GM12878 (cell line): ENCODE results near the gene NTM. TPM values are rescaled to one million over a fixed set of nuclear protein-coding genes. Genes with fewer than 3 reads are reported as not detected.

Experiments used
- ATAC-seq: fragments of 200-7000 bp; cut with Tn5 transposase; 3 replicates; pipeline ENCODE4 v1.9.1; 2020; ENCODE audit warnings: mild to moderate bottlenecking, moderate library complexity
- BruUV-seq: library from RNA; stranded (reverse); fragments of 400-500 nt; replicated peaks from 2 replicates; lab custom pipeline; 2021; lab: Mats Ljungman, UMichigan
- CTCF ChIA-PET: fragments of 300-600 bp; sonication (Branson Sonifier 250); formaldehyde crosslinking; extraction: SDS; loops from one replicate; lab custom pipeline; 2021; ENCODE audit warnings: inconsistent platforms; lab: Yijun Ruan, JAX
- POLR2A ChIA-PET: fragments of 350-600 bp; formaldehyde crosslinking; extraction: SDS; loops from one replicate; lab custom pipeline; 2021; ENCODE audit warnings: inconsistent platforms; lab: Charles Lee
- RAD21 ChIA-PET: fragments of 300-600 bp; sonication (Branson Sonifier 250); formaldehyde crosslinking; loops from one replicate; lab custom pipeline; 2023; ENCODE audit warnings: antibody characterized with exemption; ENCODE audit not compliant: unreplicated experiment; lab: Charles Lee
- SMC1A ChIA-PET: fragments of 300-600 bp; sonication (Branson Sonifier 250); formaldehyde crosslinking; loops from one replicate; lab custom pipeline; 2023; ENCODE audit not compliant: unreplicated experiment, uncharacterized antibody; lab: Charles Lee
- DNase-seq: peaks from one replicate; pipeline ENCODE4 v3.0.0-alpha.2; 2011; ENCODE audit warnings: low read depth, low spot score
- FAIRE-seq: peaks from 3 replicates; lab custom pipeline; 2011; peaks lifted over from hg19 to GRCh38; lab: Jason Lieb, UNC
- H2AFZ ChIP-seq: 2 replicates; pipeline ENCODE4 v1.6.0; 2011; ENCODE audit warnings: low read depth, low read length, control low read depth; ENCODE audit not compliant: control insufficient read depth
- H3K27ac ChIP-seq: 2 replicates; pipeline ENCODE4 v1.5.1; 2011; ENCODE audit warnings: control low read depth; ENCODE audit not compliant: control insufficient read depth, insufficient read depth
- H3K27me3 ChIP-seq, 2 experiments: replicated peaks in 1 of 2; 2 replicates each; pipeline versions ENCODE4 v1.6.0 to v1.6.1; 2011; ENCODE audit warnings: low read length in 1 of 2; ENCODE audit not compliant: control insufficient read depth in 2 of 2, insufficient read depth in 2 of 2
- H3K36me3 ChIP-seq, 2 experiments: 2 replicates each; pipeline ENCODE4 v1.5.1; 2011; ENCODE audit warnings: low read length in 1 of 2; ENCODE audit not compliant: control insufficient read depth in 2 of 2, insufficient read depth in 2 of 2
- H3K4me1 ChIP-seq: 2 replicates; pipeline ENCODE4 v1.6.1; 2011; ENCODE audit warnings: mild to moderate bottlenecking, low read length, moderate library complexity, mixed read lengths; ENCODE audit not compliant: control insufficient read depth, insufficient read depth
- H3K4me2 ChIP-seq: 2 replicates; pipeline ENCODE4 v1.6.0; 2011; ENCODE audit warnings: control low read depth; ENCODE audit not compliant: control insufficient read depth, insufficient read depth
- H3K4me3 ChIP-seq: fragments of 200-600 bp; sonication (generic); 2 replicates; pipeline ENCODE4 v1.5.1; 2016
- H3K79me2 ChIP-seq: 2 replicates; pipeline ENCODE4 v1.6.0; 2011; ENCODE audit warnings: low read length; ENCODE audit not compliant: control insufficient read depth, insufficient read depth
- H3K9ac ChIP-seq: 2 replicates; pipeline ENCODE4 v1.8.0; 2011; ENCODE audit warnings: low read length, control low read depth, mixed read lengths; ENCODE audit not compliant: control insufficient read depth, insufficient read depth
- H3K9me3 ChIP-seq: replicated peaks from 3 replicates; pipeline ENCODE4 v1.5.1; 2011; ENCODE audit warnings: mild to moderate bottlenecking, low read length; ENCODE audit not compliant: control insufficient read depth, insufficient read depth
- H4K20me1 ChIP-seq: 2 replicates; pipeline ENCODE4 v1.6.0; 2011; ENCODE audit not compliant: control insufficient read depth, insufficient read depth
- CEBPB ChIP-seq, 2 experiments: fragments of 150-350 bp in 1 of 2; IDR thresholded peaks; 2 replicates each; pipeline ENCODE4 v1.6.1; 2012 to 2014; ENCODE audit warnings: low read depth in 2 of 2, low read length in 2 of 2, borderline replicate concordance in 1 of 2, inconsistent platforms in 1 of 2
- EED ChIP-seq: sonication (generic); IDR thresholded peaks from 2 replicates; pipeline ENCODE4 v1.6.1; 2016; ENCODE audit warnings: antibody characterized with exemption, low read depth
- JUND ChIP-seq: IDR thresholded peaks from 2 replicates; pipeline ENCODE4 v1.6.1; 2012; ENCODE audit warnings: low read depth, mild to moderate bottlenecking, low read length, improper control_type of control experiment, moderate library complexity
- PML ChIP-seq: IDR thresholded peaks from 2 replicates; pipeline ENCODE4 v1.6.1; 2012; ENCODE audit warnings: low read length, inconsistent platforms
- ZNF24 ChIP-seq: fragments of 450-650 bp; IDR thresholded peaks from 2 replicates; pipeline ENCODE4 v1.6.1; 2017; ENCODE audit warnings: antibody characterized with exemption, mild to moderate bottlenecking
- ZZZ3 ChIP-seq: IDR thresholded peaks from 2 replicates; pipeline ENCODE4 v1.6.1; 2011; ENCODE audit warnings: low read depth; ENCODE audit not compliant: control insufficient read depth, insufficient read length
- WGBS: methylation state at CpG from one replicate; pipeline ENCODE4 v1.1.6; 2016; ENCODE audit warnings: low lambda C conversion rate; ENCODE audit not compliant: insufficient replicate concordance, insufficient coverage; ENCODE audit errors: missing lambda C conversion rate; 5-methylcytosine and 5-hydroxymethylcytosine counted together
- in situ Hi-C: fragments of 300-500 bp; cut with MboI; formaldehyde crosslinking; loops from 9 replicates; pipeline ENCODE4 v1.14.3; 2018; ENCODE audit warnings: mixed read lengths
- intact Hi-C: fragments of 100-400 bp; cut with micrococcal nuclease; formaldehyde crosslinking; loops from one replicate; pipeline ENCODE4 v1.14.2; 2022; ENCODE audit not compliant: unreplicated experiment
- polyA plus RNA-seq, 11 experiments: library from polyadenylated mRNA; depleted of rRNA in 4 of 11; unstranded in 6 of 11; stranded (reverse) in 5 of 11; fragments of >200 nt; fragmentation: Nextera tagmentation in 4 of 11; fragmentation: Illumina TruSeq in 1 of 11; extraction: Ambion mirVana in 4 of 11; extraction: Trizol in 1 of 11; gene quantifications; 1 replicate in 1 of 11; 2 replicates in 10 of 11; pipeline versions ENCODE4 v1.2.1 to v1.2.3, GENCODE V29; 2011 to 2016; ENCODE audit warnings: inconsistent platforms in 2 of 11, missing spikeins in 2 of 11, low read depth in 1 of 11
- total RNA-seq, 4 experiments: library from RNA; depleted of rRNA in 3 of 4; stranded (reverse); fragments of >200 nt in 3 of 4; fragmentation: Illumina TruSeq in 1 of 4; extraction: Trizol in 1 of 4; gene quantifications; 2 replicates each; pipeline versions ENCODE4 v1.2.1 to v1.2.3, GENCODE V29; 2013 to 2021
- TF ChIP-seq, protein P1 (sequence below): IDR thresholded peaks from 2 replicates; pipeline ENCODE4 v1.6.1; 2012; ENCODE audit warnings: mild to moderate bottlenecking, low read depth, low read length
- TF ChIP-seq, protein P2 (sequence below): fragments of 450-650 bp; IDR thresholded peaks from 2 replicates; pipeline ENCODE4 v1.6.1; 2018; ENCODE audit warnings: borderline replicate concordance, mild to moderate bottlenecking; ENCODE audit not compliant: partially characterized antibody
- TF ChIP-seq, protein P3 (sequence below): IDR thresholded peaks from 2 replicates; pipeline ENCODE4 v1.6.1; 2011; ENCODE audit warnings: borderline replicate concordance, low read depth, mild to moderate bottlenecking, moderate library complexity, mixed read lengths, low read length; ENCODE audit not compliant: insufficient read depth; ENCODE audit errors: extremely low read length
- TF ChIP-seq, protein P4 (sequence below): fragments of 450-650 bp; IDR thresholded peaks from 2 replicates; pipeline ENCODE4 v1.6.1; 2017; ENCODE audit warnings: mild to moderate bottlenecking, moderate library complexity

The NTM gene
- total and polyA plus RNA-seq, 10 of the 15 experiments (the other 5 are each of a cell fraction or from before 2014, with no cell fraction given), result not detected

DNA sequence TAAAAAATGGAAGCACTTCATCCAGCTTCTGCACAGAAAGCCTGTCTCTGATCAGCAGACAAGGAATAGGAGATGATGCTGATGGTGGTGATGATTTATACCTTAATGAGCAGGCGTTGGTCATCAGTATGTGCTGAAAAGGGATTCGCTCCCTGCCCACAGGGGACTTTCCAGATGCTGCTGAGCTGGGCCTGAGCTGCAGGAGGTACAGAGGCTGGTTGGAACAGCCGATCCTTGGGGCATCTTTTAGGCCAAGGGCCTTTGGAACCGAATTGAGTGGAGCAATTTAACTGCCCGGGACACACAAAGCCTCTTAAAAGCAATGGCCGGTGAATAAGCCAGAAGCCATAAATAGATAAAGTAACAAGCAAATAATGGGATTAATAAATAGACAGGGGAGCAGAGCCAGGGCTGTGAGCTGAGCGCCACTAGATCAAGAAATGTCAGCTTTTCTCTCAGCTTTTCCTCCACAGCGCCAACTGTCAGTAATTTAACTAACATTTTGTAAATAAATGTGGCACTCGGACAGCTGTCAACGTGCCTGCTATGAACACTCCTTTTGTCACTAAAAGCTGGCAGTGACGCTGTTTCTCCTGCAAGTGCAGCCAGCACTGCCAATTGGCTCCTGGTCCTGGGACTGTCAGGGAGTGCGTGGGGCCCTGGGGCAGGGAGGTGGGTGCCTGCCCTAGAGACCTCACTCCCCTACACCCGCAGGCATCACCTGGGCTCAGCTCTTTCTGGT, 562.3 kb downstream of the NTM start (continued):
- TF ChIP-seq, protein P1, sequence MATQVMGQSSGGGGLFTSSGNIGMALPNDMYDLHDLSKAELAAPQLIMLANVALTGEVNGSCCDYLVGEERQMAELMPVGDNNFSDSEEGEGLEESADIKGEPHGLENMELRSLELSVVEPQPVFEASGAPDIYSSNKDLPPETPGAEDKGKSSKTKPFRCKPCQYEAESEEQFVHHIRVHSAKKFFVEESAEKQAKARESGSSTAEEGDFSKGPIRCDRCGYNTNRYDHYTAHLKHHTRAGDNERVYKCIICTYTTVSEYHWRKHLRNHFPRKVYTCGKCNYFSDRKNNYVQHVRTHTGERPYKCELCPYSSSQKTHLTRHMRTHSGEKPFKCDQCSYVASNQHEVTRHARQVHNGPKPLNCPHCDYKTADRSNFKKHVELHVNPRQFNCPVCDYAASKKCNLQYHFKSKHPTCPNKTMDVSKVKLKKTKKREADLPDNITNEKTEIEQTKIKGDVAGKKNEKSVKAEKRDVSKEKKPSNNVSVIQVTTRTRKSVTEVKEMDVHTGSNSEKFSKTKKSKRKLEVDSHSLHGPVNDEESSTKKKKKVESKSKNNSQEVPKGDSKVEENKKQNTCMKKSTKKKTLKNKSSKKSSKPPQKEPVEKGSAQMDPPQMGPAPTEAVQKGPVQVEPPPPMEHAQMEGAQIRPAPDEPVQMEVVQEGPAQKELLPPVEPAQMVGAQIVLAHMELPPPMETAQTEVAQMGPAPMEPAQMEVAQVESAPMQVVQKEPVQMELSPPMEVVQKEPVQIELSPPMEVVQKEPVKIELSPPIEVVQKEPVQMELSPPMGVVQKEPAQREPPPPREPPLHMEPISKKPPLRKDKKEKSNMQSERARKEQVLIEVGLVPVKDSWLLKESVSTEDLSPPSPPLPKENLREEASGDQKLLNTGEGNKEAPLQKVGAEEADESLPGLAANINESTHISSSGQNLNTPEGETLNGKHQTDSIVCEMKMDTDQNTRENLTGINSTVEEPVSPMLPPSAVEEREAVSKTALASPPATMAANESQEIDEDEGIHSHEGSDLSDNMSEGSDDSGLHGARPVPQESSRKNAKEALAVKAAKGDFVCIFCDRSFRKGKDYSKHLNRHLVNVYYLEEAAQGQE, result no peak
- no peak for TF ChIP-seq EED
- no peak for TF ChIP-seq PML
- no peak for TF ChIP-seq CEBPB (IDR thresholded peaks at IDR 0.05; ENCODE audit: borderline replicate concordance in 1 of 2, low read depth in 2 of 2, low read length in 2 of 2)
- TF ChIP-seq, protein P2, sequence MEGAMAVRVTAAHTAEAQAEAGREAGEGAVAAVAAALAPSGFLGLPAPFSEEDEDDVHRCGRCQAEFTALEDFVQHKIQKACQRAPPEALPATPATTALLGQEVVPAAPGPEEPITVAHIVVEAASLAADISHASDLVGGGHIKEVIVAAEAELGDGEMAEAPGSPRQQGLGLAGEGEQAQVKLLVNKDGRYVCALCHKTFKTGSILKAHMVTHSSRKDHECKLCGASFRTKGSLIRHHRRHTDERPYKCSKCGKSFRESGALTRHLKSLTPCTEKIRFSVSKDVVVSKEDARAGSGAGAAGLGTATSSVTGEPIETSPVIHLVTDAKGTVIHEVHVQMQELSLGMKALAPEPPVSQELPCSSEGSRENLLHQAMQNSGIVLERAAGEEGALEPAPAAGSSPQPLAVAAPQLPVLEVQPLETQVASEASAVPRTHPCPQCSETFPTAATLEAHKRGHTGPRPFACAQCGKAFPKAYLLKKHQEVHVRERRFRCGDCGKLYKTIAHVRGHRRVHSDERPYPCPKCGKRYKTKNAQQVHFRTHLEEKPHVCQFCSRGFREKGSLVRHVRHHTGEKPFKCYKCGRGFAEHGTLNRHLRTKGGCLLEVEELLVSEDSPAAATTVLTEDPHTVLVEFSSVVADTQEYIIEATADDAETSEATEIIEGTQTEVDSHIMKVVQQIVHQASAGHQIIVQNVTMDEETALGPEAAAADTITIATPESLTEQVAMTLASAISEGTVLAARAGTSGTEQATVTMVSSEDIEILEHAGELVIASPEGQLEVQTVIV, result no peak

DNA sequence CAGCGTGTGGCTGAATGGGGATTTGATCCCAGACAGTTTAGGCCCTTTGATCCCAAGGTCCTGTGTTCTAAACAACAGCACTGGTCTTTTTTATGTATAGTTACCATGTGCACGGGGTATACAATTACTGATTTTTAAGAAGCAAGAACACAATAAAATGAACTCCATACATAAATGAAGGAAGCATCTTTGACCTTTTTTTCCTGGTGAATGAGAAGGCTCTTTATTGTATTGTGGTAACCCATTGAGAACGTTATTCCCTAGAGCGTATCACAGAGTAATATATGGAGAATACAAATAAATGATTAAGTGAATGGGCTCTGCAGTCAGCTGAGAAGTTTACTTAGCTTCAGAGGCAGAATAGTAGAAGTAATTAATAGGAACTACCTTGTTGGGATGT, 563.6 kb downstream of the NTM start:
- CTCF ChIA-PET, result no interaction called here
- SMC1A ChIA-PET, result interaction anchor here (1.0 to 1.4 kb wide), 4 partner anchors 8 to 193 kb away, joined by 3 to 4 read pairs (median 3); no protein-coding TSS in a partner anchor
- no TSS peak for BruUV-seq
- intact Hi-C loops, result no loop called here
- POLR2A ChIA-PET, result no interaction called here
- no peak overlapping the region for H2AFZ ChIP-seq
- no peaks in the 10 kb centered on the region for H3K79me2 ChIP-seq
- H3K27ac ChIP-seq, result no peak overlapping the region
- DNase-seq, result no peak
- WGBS, result 25% methylated on average over 4 of the region's 4 CpGs
- FAIRE-seq, result no peak
- H3K9me3 ChIP-seq, result no peaks in the 10 kb centered on the region
- in situ Hi-C loops, result no loop called here
- RAD21 ChIA-PET, result no interaction called here
- peaks cover 0 to 4% of the 10 kb centered on the region in 2 experiments; a peak in 2 of 4 replicates for H3K27me3 ChIP-seq
- no peak for ATAC-seq
- TF ChIP-seq, protein P3, sequence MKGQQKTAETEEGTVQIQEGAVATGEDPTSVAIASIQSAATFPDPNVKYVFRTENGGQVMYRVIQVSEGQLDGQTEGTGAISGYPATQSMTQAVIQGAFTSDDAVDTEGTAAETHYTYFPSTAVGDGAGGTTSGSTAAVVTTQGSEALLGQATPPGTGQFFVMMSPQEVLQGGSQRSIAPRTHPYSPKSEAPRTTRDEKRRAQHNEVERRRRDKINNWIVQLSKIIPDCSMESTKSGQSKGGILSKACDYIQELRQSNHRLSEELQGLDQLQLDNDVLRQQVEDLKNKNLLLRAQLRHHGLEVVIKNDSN, result no peak
- no peak for TF ChIP-seq ZZZ3
- TF ChIP-seq, protein P4, sequence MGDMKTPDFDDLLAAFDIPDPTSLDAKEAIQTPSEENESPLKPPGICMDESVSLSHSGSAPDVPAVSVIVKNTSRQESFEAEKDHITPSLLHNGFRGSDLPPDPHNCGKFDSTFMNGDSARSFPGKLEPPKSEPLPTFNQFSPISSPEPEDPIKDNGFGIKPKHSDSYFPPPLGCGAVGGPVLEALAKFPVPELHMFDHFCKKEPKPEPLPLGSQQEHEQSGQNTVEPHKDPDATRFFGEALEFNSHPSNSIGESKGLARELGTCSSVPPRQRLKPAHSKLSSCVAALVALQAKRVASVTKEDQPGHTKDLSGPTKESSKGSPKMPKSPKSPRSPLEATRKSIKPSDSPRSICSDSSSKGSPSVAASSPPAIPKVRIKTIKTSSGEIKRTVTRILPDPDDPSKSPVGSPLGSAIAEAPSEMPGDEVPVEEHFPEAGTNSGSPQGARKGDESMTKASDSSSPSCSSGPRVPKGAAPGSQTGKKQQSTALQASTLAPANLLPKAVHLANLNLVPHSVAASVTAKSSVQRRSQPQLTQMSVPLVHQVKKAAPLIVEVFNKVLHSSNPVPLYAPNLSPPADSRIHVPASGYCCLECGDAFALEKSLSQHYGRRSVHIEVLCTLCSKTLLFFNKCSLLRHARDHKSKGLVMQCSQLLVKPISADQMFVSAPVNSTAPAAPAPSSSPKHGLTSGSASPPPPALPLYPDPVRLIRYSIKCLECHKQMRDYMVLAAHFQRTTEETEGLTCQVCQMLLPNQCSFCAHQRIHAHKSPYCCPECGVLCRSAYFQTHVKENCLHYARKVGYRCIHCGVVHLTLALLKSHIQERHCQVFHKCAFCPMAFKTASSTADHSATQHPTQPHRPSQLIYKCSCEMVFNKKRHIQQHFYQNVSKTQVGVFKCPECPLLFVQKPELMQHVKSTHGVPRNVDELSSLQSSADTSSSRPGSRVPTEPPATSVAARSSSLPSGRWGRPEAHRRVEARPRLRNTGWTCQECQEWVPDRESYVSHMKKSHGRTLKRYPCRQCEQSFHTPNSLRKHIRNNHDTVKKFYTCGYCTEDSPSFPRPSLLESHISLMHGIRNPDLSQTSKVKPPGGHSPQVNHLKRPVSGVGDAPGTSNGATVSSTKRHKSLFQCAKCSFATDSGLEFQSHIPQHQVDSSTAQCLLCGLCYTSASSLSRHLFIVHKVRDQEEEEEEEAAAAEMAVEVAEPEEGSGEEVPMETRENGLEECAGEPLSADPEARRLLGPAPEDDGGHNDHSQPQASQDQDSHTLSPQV, result no peak
- TF ChIP-seq ZNF24, result no peak
- no peak for TF ChIP-seq JUND
- TF ChIP-seq, all 136 proteins: peak for 0
- H4K20me1 ChIP-seq, result no peaks in the 10 kb centered on the region
- H3K4me1 ChIP-seq, result peaks cover 6% of the 10 kb centered on the region
- no peak overlapping the region for H3K9ac ChIP-seq
- H3K4me3 ChIP-seq, result no peak overlapping the region
- no peaks in the 10 kb centered on the region for H3K36me3 ChIP-seq
- H3K4me2 ChIP-seq, result no peak overlapping the region
